ENCODE results near the gene NOC2L. TPM values are rescaled to one million over a fixed set of nuclear protein-coding genes. Genes with fewer than 3 reads are reported as not detected.

The NOC2L gene
- total RNA-seq, 4 donors from 2014 or later, result 31.9 to 39.8 (median 34.6) TPM

GRCh38 chr1:917076-917459 lies 42.0 kb downstream of the NOC2L start:
- Histone ChIP-seq H3K9me3 (no peaks in the 10 kb centered on the region), H3K27me3 (no peaks in the 10 kb centered on the region), H3K36me3 (no peaks in the 10 kb centered on the region), H3K4me3 (replicated peaks in 1 of 3) (no peak overlapping the region), H3K27ac (no peak overlapping the region), H3K4me1 (peaks cover 6 to 22% of the 10 kb centered on the region in 2 donors)
- WGBS, 2 donors, result 54 to 55% methylated on average over 7 of the region's 7 CpGs
- intact Hi-C loops (cut with DNase I), result no loop called here
- TF ChIP-seq CTCF (IDR thresholded peaks at IDR 0.05) (no peak), POLR2A (IDR thresholded peaks at IDR 0.05) (no peak)
- DNase-seq, result no peak

- WGBS, 2 donors, result 32 to 44% methylated on average over 6 to 16 of the region's 31 CpGs
- H3K4me3 ChIP-seq (replicated peaks in 1 of 3), result no peak overlapping the region
- no peak for TF ChIP-seq CTCF (IDR thresholded peaks at IDR 0.05)
- no peak for TF ChIP-seq POLR2A (IDR thresholded peaks at IDR 0.05)
- no peaks in the 10 kb centered on the region for H3K27me3 ChIP-seq
- H3K27ac ChIP-seq, result no peak overlapping the region
- peaks cover 6 to 19% of the 10 kb centered on the region in 2 donors for H3K4me1 ChIP-seq
- H3K36me3 ChIP-seq, result no peaks in the 10 kb centered on the region
- H3K9me3 ChIP-seq, result no peaks in the 10 kb centered on the region
- DNase-seq, result no peak
- intact Hi-C loops (cut with DNase I), result no loop called here
Measured at GRCh38 chr1:916173-917075, 42.6 kb downstream of the NOC2L start.

- no peak for TF ChIP-seq CTCF (IDR thresholded peaks at IDR 0.05)
- no peak for TF ChIP-seq POLR2A (IDR thresholded peaks at IDR 0.05)
- DNase-seq, result no peak
- no peak overlapping the region for H3K4me3 ChIP-seq (replicated peaks in 1 of 3)
- H3K9me3 ChIP-seq, result no peaks in the 10 kb centered on the region
- H3K4me1 ChIP-seq, result peaks cover 2 to 11% of the 10 kb centered on the region in 2 donors
- H3K36me3 ChIP-seq, result no peaks in the 10 kb centered on the region
- no peaks in the 10 kb centered on the region for H3K27me3 ChIP-seq
- 76 to 84% methylated on average over 24 to 28 of the region's 28 CpGs for WGBS, 2 donors
- intact Hi-C loops (cut with DNase I), result no loop called here
- no peak overlapping the region for H3K27ac ChIP-seq
Measured at GRCh38 chr1:915295-916172, 43.5 kb downstream of the NOC2L start.

- Histone ChIP-seq H3K4me3 (replicated peaks in 1 of 3) (no peak overlapping the region), H3K27ac (no peak overlapping the region), H3K36me3 (no peaks in the 10 kb centered on the region), H3K4me1 (peaks cover 0 to 11% of the 10 kb centered on the region in 2 donors), H3K9me3 (no peaks in the 10 kb centered on the region), H3K27me3 (no peaks in the 10 kb centered on the region)
- intact Hi-C loops (cut with DNase I), result no loop called here
- no peak for TF ChIP-seq POLR2A (IDR thresholded peaks at IDR 0.05)
- DNase-seq, result no peak
- WGBS, 2 donors, result 72 to 84% methylated on average over 6 of the region's 6 CpGs
Measured at GRCh38 chr1:914891-915280, 44.2 kb downstream of the NOC2L start.

GRCh38 chr1:914131-914890 lies 44.7 kb downstream of the NOC2L start:
- DNase-seq, result peak in 1 of 2 donors; percentile 0
- H3K4me3 ChIP-seq (replicated peaks in 1 of 3), result no peak overlapping the region
- peaks cover 0 to 10% of the 10 kb centered on the region in 2 donors for H3K4me1 ChIP-seq
- 80 to 86% methylated on average over 13 to 21 of the region's 21 CpGs for WGBS, 2 donors
- no peak for TF ChIP-seq CTCF (IDR thresholded peaks at IDR 0.05)
- TF ChIP-seq POLR2A (IDR thresholded peaks at IDR 0.05), result no peak
- H3K9me3 ChIP-seq, result no peaks in the 10 kb centered on the region
- intact Hi-C loops (cut with DNase I), result no loop called here
- H3K36me3 ChIP-seq, result no peaks in the 10 kb centered on the region
- no peak overlapping the region for H3K27ac ChIP-seq
- H3K27me3 ChIP-seq, result no peaks in the 10 kb centered on the region

All from thyroid gland (tissue), 4 donors.